HG03139 (cell line): ENCODE data around the gene LRRC75A.
"Not testable (repeated sequence)": the region's sequence is repeated elsewhere in the genome, so short reads cannot be mapped to it uniquely, and the experiment has no call there.

ENCODE experiments used
- ATAC-seq: cut with Tn5 transposase; IDR thresholded peaks from one replicate; pipeline ENCODE4 v1.9.1; 2021; ENCODE audit not compliant: unreplicated experiment

The LRRC75A gene

DNA sequence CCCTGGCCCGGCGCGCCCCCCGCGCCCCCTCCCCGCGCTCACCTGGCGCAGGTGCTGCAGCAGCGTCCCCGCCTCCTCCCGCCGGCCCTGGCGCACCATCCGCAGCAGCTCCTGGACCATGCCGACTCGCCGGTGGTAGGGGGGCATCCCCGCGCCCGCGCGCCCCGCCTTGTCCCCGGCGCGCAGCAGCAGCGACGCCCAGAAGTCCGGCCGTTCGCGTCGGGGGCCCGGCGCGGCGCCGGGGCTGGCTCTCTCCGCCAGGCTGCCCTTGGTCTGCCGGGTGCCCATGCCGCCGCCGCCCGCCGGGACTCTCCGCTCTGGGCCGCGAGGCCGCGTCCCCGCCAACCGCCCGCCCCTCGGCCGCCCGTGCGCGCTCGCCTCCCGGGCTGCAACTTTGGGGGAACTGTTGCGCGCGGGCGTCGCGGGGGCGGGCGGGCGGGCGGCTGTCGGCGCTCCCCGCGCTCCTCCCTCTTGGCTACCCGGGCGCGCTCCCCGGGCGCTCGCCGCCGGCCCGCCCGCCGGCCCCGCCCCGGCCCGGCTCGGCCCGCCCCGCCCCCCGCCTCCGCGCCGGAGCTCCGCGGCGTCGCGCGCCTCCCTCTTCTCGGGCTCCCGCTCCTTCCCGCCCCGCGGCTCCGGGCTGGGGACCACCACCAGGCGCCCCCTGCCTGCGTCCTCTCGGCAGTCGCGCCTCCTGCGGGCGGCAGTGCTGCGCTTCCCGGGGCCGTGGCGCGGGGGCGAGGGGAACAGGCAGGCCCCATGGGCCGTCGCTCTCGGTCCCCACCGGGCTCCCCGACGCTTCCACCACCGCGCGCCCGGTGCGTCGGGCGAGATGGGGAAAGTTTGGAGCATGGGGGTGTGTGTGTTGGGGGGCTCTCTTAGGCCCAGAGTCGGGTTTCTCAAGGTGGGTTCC is at the start of gene LRRC75A:
LRRC75A (minus strand) TSS at position 491 of the 910 bp plus-strand sequence; CDS start at position 288, 203 bp downstream.
- ATAC-seq: no peak

GRCh38 chr17:16537130-16537458 is 45.1 kb upstream of the LRRC75A start:
- ATAC-seq: no peak

GRCh38 chr17:16534236-16534635 is 42.2 kb upstream of the LRRC75A start:
- ATAC-seq: no peak

DNA sequence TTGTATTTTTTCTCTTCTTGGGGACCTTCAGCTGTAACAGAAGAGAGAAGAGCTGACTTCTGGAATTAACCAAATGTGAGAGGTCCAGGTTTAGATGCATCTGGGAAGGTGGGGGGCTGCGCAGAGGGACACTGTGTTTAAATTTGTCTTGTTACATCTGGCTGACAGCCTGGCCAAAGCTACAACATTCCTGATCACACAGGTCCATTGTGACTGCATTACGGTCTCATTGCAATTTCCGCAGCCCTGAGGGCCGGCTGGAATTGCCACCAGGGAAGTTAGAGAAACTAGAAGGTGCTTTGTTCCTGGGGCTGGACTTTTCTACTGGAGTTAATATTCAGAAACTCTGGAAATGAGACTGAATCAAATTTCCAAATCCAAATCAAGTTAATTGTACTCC is 37.9 kb upstream of the LRRC75A start:
- ATAC-seq: no peak

GRCh38 chr17:16527298-16527697 is 35.3 kb upstream of the LRRC75A start:
- ATAC-seq: no peak

DNA sequence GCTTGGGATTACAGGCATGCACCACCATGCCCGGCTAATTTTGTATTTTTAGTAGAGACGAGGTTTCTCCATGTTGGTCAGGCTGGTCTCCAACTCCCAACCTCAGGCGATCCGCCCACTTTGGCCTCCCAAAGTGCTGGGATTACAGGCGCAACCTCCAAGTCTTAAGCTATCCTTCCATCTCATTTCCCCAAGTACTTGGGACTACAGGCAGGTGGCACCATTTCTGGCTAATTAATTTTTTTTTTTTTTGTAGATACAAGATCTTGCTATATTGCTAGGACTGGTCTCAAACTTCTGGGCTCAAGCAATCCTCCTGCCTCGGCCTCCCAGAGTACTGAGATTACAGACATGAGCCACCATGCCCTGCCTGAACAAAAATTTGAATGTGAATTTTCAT is 33.6 kb upstream of the LRRC75A start:
- ATAC-seq: not testable (repeated sequence)

- no peak for ATAC-seq
These were observed 29.2 kb upstream of the LRRC75A start for GRCh38 chr17:16521070-16521727.

DNA sequence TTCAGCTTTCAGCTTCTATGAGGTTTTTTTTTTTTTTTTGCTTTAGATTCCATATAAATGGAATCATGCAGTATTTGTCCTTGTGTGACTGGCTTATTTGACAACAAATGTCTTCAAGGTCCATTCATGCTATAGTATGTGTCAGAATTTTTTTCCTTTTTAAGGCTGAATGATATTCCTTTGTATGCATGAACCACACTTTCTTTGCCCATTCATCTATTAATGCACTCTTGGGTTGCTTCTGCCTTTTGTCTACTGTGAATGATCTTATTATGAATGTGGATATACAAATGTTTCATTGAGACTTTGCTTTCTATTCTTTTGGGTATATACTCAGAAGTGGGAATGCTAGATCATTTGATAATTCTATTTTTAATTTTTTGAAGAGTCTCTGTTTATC is 27.0 kb upstream of the LRRC75A start:
- no peak for ATAC-seq

- no peak for ATAC-seq
These were observed 25.5 kb upstream of the LRRC75A start for GRCh38 chr17:16517477-16517876.

DNA sequence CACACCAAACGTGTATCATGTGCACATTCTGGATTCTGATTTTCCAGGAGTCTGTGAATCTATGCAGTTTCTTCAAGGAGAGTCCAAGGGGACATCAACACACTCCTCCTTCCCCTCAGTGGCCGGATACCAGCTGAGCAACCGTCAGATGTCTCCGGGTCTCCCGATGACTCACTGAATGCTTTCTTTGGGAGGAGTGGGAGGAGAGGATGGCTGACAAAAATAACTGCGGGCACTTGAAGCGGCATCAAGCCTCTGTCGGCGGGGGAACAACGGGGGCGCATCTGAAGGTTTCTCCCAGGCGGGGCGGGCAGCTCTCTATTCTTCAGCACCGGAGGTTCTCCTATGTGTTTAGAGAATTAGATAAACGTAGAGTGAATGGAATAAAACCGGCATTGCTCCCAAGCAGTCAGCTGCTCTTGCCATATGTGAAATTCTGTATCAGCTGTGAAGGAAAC is 24.6 kb upstream of the LRRC75A start:
- no peak for ATAC-seq

DNA sequence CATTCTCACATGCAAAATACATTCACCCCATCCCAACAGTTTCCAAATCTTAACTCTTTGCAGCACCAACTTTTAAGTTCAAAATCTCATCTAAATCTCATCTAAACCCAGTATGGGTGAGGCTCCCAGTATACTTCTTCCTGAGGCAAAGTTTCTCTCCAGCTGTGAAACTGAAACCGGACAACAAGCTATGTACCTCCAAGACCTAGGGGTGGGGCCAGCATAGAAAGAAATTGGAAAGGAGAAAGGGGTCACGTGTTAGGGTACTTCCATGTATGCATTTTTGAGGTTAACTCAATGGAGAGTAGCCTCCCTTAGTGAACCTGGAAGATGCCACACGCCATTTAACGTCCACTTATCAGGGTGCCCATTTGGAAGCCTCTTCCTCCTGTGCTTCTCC is 23.9 kb upstream of the LRRC75A start:
- ATAC-seq: no peak

DNA sequence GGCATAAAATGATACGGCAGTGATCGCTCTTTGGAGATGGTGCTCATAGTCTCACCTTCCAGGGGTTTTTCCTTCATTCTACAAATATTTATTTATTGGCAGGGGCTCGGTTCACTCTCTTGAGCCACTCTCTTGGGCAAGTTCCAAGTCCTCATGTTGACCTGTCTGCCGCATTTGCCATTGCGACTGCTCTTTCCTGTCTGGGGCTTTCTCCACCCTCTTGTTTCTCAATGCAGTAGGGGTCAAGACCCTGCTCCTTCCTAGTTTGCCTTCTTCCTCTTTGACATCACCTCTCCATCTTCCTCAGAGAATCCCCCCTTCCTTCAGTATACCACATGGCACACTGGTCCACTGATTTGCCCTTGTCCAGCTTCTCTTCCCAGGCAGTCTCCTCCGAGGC is 21.9 kb upstream of the LRRC75A start:
- no peak for ATAC-seq

DNA sequence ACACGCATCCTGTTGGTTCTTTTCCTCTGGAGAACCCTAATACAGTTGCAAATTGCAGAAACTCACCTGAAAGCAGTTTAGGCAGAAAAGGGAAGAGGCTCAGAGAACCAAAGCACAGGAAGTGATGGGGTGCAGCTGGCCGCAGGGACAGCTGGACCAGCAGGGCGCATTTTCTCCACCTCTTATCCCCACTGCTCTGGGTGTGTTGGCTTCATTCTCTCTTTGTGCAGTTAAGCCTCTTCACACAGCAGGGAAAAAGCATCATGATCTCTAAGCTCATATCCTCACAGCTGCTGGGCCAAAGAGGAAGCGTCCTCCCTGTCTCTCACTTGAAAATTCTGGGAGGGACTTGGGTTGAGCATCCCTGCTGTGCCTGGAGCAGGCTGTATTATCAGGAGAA is 20.0 kb upstream of the LRRC75A start:
- no peak for ATAC-seq

DNA sequence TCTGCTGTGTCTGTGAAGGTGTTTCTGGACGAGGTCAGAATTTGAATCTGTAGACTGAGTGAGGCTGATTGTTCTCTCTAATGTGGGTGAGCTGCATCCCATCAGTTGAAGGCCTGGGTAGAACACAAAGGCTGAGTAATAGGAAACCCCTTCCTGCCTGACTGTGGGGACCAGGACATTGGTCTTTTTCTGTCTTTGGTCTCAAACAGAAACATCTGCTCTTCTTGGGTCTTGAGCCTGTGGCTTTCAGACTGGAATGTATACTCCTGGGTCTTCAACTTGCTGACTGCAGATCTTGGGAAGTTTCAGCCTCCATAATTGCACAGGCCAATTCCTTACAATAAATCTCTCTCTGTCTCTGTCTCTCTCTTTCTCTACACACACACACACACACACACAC is 19.6 kb upstream of the LRRC75A start:
- no peak for ATAC-seq

DNA sequence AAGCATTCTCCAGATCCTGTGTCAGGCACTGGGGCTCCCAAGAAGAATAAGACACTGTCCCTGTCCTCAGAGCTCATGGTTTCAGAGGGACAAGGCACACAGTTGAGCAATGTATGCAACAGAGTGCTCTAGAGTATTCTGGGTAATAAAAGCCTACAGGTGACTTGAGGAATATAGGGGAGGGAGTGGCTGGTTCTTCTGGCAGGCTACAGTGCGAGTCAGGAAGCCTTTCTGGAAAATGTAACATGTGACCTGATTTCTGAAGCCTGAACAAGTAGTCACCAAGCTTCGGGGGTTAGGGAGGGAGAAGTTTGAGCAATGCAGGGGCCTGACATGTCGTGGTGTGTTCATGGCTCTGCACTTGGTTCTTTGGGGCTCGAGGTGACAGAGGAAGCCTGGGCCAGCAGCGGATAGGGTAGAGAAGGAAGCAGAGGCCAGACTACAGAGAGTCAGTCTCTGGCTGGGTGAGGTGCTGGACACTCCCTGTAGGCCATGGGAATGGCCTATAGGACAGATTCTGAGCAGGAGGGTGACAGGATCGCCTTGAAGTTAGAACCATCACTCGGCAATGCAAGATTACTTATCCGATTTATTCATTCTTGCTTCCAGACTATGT is 16.0 kb upstream of the LRRC75A start:
- ATAC-seq: no peak

GRCh38 chr17:16506188-16506587 is 14.2 kb upstream of the LRRC75A start:
- no peak for ATAC-seq

DNA sequence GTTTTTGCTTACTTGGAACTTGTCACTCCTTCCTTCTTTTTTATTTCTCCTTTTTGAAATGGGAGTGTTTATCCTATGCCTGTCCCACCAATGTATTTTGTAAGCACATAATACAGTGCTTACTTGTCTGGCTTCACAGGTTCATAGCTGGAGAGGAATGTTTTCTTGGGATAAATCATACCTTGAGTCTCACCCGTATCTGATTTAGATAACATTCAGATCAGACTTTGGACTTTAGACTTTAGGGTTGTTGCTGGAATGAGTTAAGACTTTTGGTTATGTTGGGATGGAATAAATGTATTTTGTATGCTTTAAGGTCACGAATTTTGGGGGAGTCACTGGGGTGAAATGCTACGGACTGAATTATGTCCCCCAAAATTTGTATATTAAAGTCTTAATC is 13.0 kb upstream of the LRRC75A start:
- no peak for ATAC-seq

DNA sequence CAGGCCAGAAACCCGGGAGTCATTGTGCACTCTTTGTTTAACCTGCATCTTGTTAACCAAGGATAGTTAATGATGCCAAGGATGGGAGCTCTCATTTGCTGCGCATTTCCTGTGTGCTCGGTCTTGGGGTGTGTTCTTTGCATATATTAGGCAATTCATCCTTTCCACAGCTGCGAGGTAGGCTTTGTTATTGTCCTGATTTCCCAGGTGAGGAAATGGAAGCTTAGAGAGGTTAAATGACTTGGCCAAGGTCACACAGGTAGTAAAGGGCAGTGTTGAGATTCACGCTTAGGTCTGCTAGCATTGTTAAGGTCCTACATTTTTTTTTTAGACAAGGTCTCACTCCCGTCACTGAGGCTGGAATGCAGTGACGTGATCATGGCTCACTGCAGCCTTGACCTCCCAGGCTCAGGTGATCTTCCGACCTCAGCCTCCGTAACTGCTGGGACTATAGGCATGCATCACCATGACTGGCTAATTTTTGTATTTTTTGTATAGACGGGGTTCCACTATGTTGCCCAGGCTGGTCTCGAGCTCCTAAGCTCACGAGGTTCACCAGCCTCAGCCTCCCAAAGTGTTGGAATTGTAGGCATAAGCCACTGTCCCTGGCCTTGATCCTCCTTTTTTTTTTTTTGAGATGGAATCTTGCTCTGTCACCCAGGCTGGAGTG is 5.0 kb upstream of the LRRC75A start:
- ATAC-seq: no peak

- ATAC-seq: no peak
These were observed 4.2 kb upstream of the LRRC75A start for GRCh38 chr17:16495980-16496819.

GRCh38 chr17:16495561-16495960 is 3.6 kb upstream of the LRRC75A start:
- ATAC-seq: no peak

- no peak for ATAC-seq
These were observed 2.1 kb upstream of the LRRC75A start for GRCh38 chr17:16494059-16494458.
